Loucy (cell line): ENCODE measurements around the gene HABP2.

Experiments used
- CTCF ChIP-seq: fragments of 200-600 bp; sonication (generic); conservative IDR thresholded peaks from 2 replicates; pipeline ENCODE4 v1.5.1; 2014; ENCODE audit warnings: mild to moderate bottlenecking, antibody characterized with exemption, low read length
- EZH2phosphoT487 ChIP-seq: fragments of 200-600 bp; IDR thresholded peaks from 2 replicates; pipeline ENCODE4 v1.6.1; 2018; ENCODE audit warnings: antibody characterized with exemption, mild to moderate bottlenecking, moderate library complexity, borderline replicate concordance

DNA sequence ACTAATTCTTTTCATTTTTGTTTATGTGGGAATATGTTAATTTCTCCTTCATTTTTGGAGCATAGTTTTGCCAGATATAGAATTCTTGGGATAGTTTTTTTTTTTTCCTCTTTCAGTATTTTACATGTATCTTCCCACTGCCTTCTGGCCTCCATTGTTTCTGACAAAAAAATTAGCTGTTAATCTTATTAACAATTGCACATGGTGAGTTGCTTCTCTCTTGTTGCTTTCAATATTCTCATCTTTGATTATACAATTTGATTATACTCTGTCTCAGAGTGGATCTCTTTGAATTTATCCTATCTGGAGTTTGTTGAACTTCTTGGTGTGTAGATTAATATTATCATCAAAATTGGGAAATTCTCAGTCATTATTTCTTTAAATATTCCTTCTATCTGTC is 41.4 kb upstream of the HABP2 start:
- TF ChIP-seq CTCF (no peak), EZH2phosphoT487 (no peak)
